Amygdala (tissue), 56 donors: Measurements from ENCODE around the gene KIR2DL3.
A peak's percentile ranks its signal among the peaks of the same experiment; 100 is the strongest.
"Not testable (repeated sequence)": the region's sequence is repeated elsewhere in the genome, so short reads cannot be mapped to it uniquely, and the experiment has no call there.

Source experiments
- DNase-seq, 56 donors: peaks; one replicate each; lab custom pipeline; 2025; lab: John Stamatoyannopoulos, UW

The KIR2DL3 gene

DNA sequence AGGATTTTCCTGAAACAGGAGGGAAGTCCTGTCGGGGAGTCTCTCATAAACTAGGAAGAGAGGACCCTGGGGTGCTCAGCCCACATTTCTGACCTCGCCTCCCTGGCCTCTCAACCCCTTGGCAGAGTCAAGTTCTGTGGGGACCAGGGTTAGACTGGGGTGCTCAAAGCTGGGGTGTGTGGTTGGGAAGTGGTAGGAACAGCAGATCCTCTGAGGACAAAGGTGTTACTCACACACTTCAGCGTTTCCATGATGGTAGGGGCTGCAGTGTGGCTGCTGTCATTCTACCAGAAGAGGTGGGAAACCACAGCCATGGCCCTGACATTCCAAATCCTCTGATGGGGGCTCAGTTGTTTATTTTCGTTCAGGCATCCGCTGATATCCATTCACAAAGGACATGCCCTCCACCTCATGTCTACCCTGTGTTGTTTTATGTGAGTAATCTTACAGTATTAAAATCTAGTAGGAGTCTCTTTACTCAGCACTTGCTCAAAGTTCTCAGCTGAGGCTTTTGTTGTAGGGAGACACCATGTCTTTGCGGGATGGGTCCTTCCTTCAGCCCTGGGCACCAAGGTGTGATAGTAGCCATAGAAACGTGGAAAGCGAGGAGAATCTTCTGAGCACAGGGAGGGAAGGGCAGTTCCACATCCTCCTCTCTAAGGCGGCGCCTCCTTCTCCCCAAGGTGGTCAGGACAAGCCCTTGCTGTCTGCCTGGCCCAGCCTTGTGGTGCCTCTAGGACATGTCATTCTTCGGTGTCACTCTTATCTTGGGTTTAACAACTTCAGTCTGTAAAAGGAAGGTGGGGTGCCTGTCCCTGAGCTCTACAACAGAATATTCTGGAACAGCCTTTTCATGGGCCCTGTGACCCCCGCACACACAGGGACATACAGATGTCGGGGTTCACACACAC, 1.5 kb downstream of the KIR2DL3 start:
- no peak for DNase-seq

DNA sequence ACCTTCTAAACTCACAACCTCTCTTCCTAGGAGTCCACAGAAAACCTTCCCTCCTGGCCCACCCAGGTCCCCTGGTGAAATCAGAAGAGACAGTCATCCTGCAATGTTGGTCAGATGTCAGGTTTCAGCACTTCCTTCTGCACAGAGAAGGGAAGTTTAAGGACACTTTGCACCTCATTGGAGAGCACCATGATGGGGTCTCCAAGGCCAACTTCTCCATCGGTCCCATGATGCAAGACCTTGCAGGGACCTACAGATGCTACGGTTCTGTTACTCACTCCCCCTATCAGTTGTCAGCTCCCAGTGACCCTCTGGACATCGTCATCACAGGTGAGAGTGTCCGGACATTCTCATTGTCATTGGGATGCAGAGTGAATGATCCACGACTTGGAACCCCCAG, 3.6 kb downstream of the KIR2DL3 start:
- not testable (repeated sequence) for DNase-seq

DNA sequence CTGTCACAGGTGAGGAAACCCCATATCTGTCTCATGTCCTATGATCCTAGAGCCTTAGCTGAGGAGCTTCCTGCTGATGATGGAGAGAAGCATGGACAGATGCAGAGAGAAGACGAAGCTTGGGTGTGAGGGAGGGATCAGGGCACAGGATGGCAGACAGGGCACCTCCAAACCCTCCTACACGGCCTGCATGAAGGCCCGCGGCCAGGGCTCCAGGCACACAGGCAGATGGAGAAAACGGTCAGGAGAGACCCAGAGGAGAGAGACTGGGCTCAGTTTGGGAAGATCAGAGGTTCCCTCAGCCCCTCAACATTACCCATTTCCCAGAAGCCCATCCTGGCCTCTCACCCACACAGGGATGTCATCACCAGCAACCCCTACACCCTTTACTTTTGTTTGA, 5.8 kb downstream of the KIR2DL3 start:
- not testable (repeated sequence) for DNase-seq

DNA sequence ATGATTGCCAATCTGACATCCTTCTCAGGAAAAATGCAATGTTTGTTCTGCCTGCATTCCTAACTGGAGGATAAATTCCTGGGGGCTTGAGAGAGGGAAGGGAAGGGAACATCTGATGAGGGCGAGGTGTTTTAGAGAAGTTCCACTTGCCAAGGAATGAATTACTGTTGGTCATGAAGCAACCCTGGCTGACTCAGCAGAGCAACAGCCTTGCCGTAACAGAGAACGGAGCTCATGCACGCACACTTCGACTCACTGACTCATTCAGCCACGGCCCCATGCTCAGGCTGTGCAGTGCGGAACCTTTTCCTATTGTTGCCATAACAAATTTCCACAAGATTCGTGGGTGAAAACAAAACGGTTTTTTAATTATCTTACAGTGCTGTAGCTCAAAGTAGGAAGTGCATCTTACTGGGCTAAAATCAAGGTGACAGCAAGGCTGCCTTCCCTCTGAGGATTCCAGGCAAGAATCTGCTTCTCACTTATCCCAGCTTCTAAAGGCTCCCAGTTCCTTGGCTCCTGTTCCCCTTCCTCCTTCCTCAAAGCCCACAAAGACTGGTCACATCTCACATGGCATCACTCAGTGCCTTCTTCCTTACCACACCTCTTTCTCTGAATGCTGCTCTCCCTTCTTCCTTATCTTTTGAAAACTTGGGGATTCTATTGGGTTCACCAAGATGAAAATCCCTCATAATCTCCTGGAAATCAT, 9.5 kb downstream of the KIR2DL3 start:
- peak in 1 of 56 donors; percentile 2 for DNase-seq

DNA sequence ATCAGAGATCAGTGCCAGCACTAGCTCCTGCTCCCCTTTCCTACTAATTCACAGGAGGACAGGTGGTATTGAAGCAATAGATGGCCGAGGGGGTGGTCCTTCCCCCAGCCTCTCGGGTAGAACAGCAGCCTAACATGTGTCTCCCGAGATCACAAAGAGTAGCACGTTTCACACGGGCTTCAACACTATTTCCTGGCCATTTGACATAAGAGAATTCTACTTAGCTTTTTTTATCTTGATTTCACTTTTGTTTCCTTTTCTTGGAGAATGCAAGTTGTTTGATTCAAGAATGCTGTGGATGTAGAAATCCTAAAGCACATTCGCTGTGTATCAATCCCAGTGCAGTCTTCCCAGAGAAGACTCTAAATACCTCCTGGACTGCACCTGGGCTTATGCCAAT, 12.0 kb downstream of the KIR2DL3 start:
- not testable (repeated sequence) for DNase-seq

DNA sequence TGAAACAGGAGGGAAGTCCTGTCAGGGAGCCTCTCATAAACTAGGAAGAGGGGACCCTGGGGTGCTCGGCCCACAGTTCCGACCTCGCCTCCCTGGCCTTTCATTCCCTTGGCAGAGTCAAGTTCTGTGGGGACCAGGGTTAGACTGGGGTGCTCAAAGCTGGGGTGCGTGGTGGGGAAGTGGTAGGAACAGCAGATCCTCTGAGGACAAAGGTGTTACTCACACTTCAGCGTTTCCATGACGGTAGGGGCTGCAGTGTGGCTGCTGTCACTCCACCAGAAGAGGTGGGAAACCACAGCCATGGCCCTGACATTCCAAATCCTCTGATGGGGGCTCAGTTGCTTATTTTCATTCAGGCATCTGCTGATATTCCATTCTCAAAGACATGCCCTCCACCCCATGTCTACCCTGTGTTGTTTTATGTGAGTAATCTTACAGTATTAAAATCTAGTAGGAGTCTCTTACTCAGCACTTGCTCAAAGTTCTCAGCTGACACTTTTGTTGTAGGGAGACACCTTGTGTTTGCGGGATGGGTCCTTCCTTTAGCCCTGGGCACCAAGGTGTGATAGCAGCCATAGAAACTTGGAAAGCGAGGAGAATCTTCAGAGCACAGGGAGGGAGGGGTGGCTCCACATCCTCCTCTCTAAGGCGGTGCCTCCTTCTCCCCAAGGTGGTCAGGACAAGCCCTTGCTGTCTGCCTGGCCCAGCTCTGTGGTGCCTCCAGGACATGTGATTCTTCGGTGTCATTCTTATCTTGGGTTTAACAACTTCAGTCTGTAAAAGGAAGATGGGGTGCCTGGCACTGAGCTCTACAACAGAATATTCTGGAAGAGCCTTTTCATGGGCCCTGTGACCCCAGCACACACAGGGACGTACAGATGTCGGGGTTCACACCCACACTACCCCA, 18.1 kb downstream of the KIR2DL3 start:
- not testable (repeated sequence) for DNase-seq

DNA sequence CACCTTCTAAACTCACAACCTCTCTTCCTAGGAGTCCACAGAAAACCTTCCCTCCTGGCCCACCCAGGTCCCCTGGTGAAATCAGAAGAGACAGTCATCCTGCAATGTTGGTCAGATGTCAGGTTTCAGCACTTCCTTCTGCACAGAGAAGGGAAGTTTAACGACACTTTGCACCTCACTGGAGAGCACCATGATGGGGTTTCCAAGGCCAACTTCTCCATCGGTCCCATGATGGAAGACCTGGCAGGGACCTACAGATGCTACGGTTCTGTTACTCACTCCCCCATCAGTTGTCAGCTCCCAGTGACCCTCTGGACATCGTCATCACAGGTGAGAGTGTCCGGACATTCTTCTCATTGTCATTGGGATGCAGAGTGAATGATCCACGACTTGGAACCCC, 20.3 kb downstream of the KIR2DL3 start:
- DNase-seq, result not testable (repeated sequence)

DNA sequence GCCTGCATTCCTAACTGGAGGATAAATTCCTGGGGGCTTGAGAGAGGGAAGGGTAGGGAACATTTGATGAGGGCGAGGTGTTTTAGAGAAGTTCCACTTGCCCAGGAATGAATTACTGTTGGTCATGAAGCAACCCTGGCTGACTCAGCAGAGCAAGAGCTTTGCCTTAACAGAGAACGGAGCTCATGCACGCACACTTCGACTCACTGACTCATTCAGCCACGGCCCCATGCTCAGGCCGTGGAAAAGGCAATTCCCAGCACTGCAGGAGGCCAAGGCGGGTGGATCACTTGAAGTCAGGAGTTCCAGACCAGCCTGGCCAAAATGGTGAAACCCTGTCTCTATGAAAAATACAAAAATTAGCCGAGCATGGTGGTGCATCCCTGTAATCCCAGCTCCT, 25.9 kb downstream of the KIR2DL3 start:
- not testable (repeated sequence) for DNase-seq

DNA sequence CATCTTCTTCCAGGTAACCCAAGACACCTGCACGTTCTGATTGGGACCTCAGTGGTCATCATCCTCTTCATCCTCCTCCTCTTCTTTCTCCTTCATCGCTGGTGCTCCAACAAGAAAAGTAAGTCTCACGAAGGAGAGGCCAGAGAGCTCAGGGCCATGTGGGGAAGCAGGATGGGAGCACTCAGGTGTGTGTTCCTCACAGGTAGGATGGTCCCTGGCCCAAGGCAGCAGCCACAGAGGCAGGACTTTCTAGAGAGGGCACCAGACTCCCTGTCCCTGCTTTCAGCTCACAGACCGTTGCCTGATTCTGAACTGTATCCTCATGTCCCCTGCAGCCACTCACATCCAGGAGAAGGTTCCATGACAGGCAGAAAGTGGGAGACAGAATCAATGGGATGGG, 28.2 kb downstream of the KIR2DL3 start:
- not testable (repeated sequence) for DNase-seq

DNA sequence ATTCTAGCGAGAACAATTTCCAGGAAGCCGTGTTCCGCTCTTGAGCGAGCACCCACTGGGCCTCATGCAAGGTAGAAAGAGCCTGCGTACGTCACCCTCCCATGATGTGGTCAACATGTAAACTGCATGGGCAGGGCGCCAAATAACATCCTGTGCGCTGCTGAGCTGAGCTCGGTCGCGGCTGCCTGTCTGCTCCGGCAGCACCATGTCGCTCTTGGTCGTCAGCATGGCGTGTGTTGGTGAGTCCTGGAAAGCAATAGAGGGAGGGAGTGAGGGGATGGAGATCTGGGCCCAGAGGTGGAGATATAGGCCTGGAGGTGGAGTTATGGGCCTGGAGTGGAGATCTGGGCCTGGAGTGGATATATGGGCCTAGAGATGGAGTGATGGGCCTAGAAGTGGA, 31.3 kb downstream of the KIR2DL3 start, which contains the start of gene KIR2DL1:
Gene KIR2DL1, plus strand, starts transcription at position 148 of the 400 bp plus-strand sequence. Its CDS starts 58 bp downstream, at position 206.
- DNase-seq, result not testable (repeated sequence)

DNA sequence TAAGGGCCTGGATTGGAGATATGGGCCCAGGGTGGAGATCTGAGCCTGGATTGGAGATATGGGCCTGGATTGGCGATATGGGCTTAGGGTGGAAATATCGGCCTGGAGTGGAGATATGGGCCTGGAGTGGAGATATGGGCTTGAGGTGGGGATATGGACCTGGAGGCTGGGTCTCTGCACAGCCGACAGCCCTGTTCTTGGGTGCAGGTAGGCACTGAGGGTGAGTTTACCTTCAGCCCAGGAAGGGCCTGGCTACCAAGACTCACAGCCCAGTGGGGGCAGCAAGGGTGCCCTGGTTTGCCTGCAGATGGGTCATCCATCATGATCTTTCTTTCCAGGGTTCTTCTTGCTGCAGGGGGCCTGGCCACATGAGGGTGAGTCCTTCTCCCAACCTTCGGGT, 32.2 kb downstream of the KIR2DL3 start:
- not testable (repeated sequence) for DNase-seq

DNA sequence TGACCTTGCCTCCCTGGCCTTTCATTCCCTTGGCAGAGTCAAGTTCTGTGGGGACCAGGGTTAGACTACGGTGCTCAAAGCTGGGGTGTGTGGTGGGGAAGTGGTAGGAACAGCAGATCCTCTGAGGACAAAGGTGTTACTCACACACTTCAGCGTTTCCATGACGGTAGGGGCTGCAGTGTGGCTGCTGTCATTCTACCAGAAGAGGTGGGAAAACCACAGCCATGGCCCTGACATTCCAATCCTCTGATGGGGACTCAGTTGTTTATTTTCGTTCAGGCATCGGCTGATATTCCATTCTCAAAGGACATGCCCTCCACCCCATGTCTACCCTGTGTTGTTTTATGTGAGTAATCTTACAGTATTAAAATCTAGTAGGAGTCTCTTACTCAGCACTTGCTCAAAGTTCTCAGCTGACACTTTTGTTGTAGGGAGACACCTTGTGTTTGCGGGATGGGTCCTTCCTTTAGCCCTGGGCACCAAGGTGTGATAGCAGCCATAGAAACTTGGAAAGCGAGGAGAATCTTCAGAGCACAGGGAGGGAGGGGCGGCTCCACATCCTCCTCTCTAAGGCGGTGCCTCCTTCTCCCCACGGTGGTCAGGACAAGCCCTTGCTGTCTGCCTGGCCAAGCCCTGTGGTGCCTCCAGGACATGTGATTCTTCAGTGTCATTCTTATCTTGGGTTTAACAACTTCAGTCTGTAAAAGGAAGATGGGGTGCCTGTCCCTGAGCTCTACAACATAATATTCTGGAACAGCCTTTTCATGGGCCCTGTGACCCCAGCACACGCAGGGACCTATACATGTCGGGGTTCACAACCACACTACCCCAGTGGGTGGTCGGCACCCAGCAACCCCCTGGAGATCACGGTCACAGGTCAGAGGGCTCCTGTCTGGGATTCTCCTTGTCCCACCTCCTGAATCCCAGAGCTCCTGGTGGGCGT, 33.0 kb downstream of the KIR2DL3 start:
- DNase-seq, result not testable (repeated sequence)

DNA sequence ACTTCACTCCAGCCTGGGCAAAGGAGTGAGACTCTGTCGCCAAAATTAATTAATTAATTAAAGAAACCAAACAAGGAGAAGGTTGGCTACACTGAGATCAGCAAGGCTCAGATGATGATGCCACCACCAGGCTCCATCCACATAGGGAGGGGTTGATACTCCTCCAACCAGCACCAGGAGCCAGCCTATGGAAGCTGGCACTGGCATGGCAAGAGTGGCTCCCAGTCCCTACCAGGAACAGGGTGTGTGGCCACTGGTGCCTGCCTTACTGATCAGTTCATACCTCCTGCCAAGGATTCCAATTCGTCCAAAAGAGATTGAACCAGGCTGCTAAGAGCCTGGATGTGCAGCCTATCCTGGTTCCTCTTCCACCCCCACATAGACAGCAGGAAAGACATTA, 34.4 kb downstream of the KIR2DL3 start:
- not testable (repeated sequence) for DNase-seq

DNA sequence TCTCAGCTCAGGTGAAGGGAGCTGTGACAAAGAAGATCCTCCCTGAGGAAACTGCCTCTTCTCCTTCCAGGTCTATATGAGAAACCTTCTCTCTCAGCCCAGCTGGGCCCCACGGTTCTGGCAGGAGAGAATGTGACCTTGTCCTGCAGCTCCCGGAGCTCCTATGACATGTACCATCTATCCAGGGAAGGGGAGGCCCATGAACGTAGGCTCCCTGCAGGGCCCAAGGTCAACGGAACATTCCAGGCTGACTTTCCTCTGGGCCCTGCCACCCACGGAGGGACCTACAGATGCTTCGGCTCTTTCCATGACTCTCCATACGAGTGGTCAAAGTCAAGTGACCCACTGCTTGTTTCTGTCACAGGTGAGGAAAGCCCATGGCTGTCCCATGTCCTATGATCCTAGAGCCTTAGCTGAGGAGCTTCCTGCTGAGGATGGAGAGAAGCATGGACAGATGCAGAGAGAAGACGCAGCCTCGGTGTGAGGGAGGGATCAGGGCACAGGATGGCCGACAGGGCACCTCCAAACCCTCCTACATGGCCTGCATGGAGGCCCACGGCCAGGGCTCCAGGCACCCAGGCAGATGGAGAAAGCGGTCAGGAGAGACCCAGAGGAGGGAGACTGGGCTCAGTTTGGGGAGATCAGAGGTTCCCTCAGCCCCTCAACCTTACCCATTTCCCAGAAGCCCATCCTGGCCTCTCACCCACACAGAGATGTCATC, 36.9 kb downstream of the KIR2DL3 start:
- not testable (repeated sequence) for DNase-seq

DNA sequence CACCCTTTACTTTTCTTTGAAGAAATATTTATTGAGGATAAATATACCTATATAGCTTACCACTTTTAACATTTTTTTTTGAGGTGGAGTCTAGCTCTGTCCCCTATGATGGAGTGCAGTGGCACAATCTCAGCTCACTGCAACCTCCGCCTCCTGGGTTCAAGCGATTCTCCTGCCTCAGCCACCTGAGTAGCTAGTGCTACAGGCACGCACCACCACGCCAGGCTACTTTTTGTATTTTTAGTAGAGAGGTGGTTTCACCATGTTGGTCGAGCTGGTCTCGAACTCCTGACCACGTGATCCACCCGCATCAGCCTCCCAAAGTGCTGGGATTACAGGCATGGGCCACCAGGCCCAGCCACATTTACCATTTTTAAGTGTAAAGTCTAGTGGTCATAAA, 37.5 kb downstream of the KIR2DL3 start:
- not testable (repeated sequence) for DNase-seq

DNA sequence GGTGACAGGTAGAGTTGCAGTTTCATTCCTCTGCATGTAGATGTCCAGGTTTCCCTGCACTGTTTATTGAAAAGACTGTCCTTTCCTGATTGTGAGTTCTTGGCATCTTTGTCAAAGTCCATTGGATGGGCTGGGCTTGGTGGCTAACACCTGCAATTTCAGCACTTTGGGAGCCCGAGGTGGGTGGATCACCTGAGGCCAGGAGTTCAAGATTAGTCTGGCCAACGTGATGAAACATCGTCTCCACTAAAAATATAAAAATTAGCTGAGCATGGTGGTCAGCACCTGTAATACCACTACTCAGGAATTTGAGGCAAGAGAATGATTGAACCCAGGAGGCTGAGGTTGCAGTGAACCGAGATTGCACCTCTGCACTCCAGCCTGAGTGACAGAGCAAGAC, 39.5 kb downstream of the KIR2DL3 start:
- not testable (repeated sequence) for DNase-seq

DNA sequence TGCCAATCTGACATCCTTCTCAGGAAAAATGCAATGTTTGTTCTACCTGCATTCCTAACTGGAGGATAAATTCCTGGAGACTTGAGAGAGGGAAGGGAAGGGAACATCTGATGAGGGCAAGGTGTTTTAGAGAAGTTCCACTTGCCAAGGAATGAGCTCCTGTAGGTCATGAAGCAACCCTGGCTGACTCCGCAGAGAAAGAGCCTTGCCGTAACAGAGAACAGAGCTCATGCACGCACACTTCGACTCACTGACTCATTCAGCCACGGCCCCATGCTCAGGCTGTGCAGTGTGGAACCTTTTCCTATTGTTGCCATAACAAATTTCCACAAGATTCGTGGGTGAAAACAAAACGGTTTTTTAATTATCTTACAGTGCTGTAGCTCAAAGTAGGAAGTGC, 40.6 kb downstream of the KIR2DL3 start:
- not testable (repeated sequence) for DNase-seq

DNA sequence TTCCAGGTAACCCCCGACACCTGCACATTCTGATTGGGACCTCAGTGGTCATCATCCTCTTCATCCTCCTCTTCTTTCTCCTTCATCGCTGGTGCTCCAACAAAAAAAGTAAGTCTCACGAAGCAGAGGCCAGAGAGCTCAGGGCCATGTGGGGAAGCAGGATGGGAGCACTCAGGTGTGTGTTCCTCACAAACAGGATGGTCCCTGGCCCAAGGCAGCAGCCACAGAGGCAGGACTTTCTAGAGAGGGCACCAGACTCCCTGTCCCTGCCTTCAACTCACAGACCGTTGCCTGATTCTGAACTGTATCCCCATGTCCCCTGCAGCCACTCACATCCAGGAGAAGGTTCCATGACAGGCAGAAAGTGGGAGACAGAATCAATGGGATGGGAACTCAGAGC, 44.6 kb downstream of the KIR2DL3 start:
- not testable (repeated sequence) for DNase-seq
